A673 (cell line): ENCODE results near the gene TMEM8B. TPM values are rescaled to one million over a fixed set of nuclear protein-coding genes. Genes with fewer than 3 reads are reported as not detected.

Experiments used
- BruUV-seq: library from RNA; stranded (reverse); fragments of 400-500 nt; replicated peaks from 2 replicates; lab custom pipeline; 2021; lab: Mats Ljungman, UMichigan
- CTCF ChIA-PET: fragments of 300-600 bp; sonication (Branson Sonifier 250); formaldehyde crosslinking; loops from one replicate; lab custom pipeline; 2022; ENCODE audit warnings: antibody characterized with exemption; lab: Charles Lee
- POLR2A ChIA-PET: fragments of 300-600 bp; sonication (Branson Sonifier 250); formaldehyde crosslinking; loops from one replicate; lab custom pipeline; 2022; ENCODE audit warnings: antibody characterized with exemption; ENCODE audit not compliant: low non-redundant PET; lab: Charles Lee
- DNase-seq: peaks from one replicate; pipeline ENCODE4 v3.0.0-alpha.2; 2015; ENCODE audit warnings: low spot score
- H3K27ac ChIP-seq: fragments of 200-600 bp; sonication (generic); 2 replicates; pipeline ENCODE4 v1.5.1; 2016; ENCODE audit warnings: mixed run types, low read depth, mild to moderate bottlenecking, mixed read lengths, antibody characterized with exemption, low read length; ENCODE audit not compliant: poor library complexity, severe bottlenecking
- H3K27me3 ChIP-seq: fragments of 200-600 bp; sonication (generic); replicated peaks from 2 replicates; pipeline ENCODE4 v1.6.1; 2017; ENCODE audit warnings: mixed run types, low read depth, mild to moderate bottlenecking, mixed read lengths, antibody characterized with exemption, low read length; ENCODE audit not compliant: insufficient read depth, poor library complexity
- H3K36me3 ChIP-seq: fragments of 200-600 bp; sonication (generic); 2 replicates; pipeline ENCODE4 v1.6.1; 2016; ENCODE audit warnings: mixed run types, mild to moderate bottlenecking, mixed read lengths, antibody characterized with exemption, low read length; ENCODE audit not compliant: insufficient read depth, poor library complexity, severe bottlenecking
- H3K4me1 ChIP-seq: fragments of 200-600 bp; sonication (generic); 2 replicates; pipeline ENCODE4 v1.6.1; 2017; ENCODE audit warnings: mixed run types, mild to moderate bottlenecking, mixed read lengths, antibody characterized with exemption, low read length; ENCODE audit not compliant: insufficient read depth, poor library complexity, severe bottlenecking
- H3K4me3 ChIP-seq: fragments of 200-600 bp; sonication (generic); 2 replicates; pipeline ENCODE4 v1.5.1; 2016; ENCODE audit warnings: low read depth, mixed run types, mild to moderate bottlenecking, mixed read lengths, low read length; ENCODE audit not compliant: poor library complexity, severe bottlenecking
- H3K9me3 ChIP-seq: fragments of 200-600 bp; sonication (generic); 2 replicates; pipeline ENCODE4 v1.6.1; 2016; ENCODE audit warnings: mixed run types, low read depth, mild to moderate bottlenecking, mixed read lengths, antibody characterized with exemption, low read length; ENCODE audit not compliant: poor library complexity, severe bottlenecking
- CTCF ChIP-seq: fragments of 300-800, 200-600 bp; sonication (generic); conservative IDR thresholded peaks from 2 replicates; pipeline ENCODE4 v1.5.1; 2017; ENCODE audit warnings: low read depth, mild to moderate bottlenecking, antibody characterized with exemption, low read length, moderate library complexity, mixed read lengths
- EZH2 ChIP-seq: fragments of 200-600 bp; sonication (generic); IDR thresholded peaks from 2 replicates; pipeline ENCODE4 v1.6.1; 2017; ENCODE audit warnings: borderline replicate concordance, low read depth, mild to moderate bottlenecking, mixed read lengths, antibody characterized with exemption, low read length; ENCODE audit not compliant: poor library complexity, severe bottlenecking
- intact Hi-C: fragments of 100-400 bp; cut with micrococcal nuclease; formaldehyde crosslinking; loops from one replicate; pipeline ENCODE4 v1.10.0; 2022; ENCODE audit not compliant: unreplicated experiment
- total RNA-seq: library from RNA; stranded (reverse); gene quantifications from 2 replicates; pipeline ENCODE4 v1.2.3, GENCODE V29; 2021

TMEM8B gene
- total RNA-seq, 1 experiment from 2014 or later = 6.9 TPM

DNA sequence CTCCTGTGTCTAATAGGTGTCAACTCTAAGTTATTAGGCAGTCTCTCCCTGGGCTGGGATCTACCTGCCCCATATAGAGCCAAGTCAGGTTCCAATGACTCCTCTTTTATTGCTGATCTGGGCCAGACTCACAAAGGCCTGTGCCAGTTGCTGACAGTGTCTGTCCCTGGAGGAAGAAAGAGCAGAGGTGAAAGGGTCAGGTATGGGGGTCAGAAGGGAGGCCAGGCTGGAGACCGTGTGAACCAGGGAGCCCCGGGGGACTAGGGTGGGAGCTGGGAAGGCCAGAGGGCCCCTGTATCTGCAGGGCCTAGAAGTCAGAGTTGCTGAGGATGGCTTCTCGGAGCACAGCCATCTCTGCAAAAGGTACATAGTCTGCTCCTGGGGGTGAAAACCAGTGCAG is 10.7 kb upstream of the TMEM8B start:
- Histone ChIP-seq H3K9me3 (no peaks in the 10 kb centered on the region), H3K27ac (no peak overlapping the region), H3K4me3 (no peak overlapping the region), H3K4me1 (peaks cover 10% of the 10 kb centered on the region), H3K27me3 (no peaks in the 10 kb centered on the region), H3K36me3 (no peaks in the 10 kb centered on the region)
- CTCF ChIA-PET = no interaction called here
- no TSS peak for BruUV-seq
- intact Hi-C loops = loop anchor here (10.0 kb wide), 2 partner anchors 84 to 214 kb away; partner anchors contain the start of genes CREB3, TESK1 and TLN1
- TF ChIP-seq CTCF (no peak), EZH2 (no peak)
- no peak for DNase-seq
- POLR2A ChIA-PET = no interaction called here

DNA sequence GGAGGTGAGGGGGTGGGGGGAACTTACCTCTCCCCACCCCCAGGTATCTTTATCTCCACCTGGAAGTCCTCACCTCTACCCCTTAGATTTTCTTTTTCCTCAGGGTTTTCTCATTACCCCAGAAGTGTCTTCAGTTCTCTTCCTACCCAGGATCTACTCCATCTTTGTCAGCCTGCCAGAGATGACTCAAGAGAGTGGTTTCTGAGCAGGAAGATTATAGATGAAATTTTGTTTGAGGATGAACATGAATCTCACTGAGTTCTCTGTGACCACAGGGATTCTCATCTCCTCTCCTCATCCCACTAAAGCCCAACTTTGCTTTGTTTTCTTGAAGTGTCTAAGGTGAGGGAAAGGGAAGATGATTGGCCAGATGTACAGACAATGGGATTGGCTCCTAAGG is 9.0 kb upstream of the TMEM8B start:
- Histone ChIP-seq H3K27ac (no peak overlapping the region), H3K4me1 (no peaks in the 10 kb centered on the region), H3K9me3 (no peaks in the 10 kb centered on the region), H3K4me3 (no peak overlapping the region), H3K27me3 (no peaks in the 10 kb centered on the region), H3K36me3 (no peaks in the 10 kb centered on the region)
- POLR2A ChIA-PET = no interaction called here
- TF ChIP-seq CTCF (no peak), EZH2 (no peak)
- no TSS peak for BruUV-seq
- CTCF ChIA-PET = no interaction called here
- DNase-seq = no peak
- intact Hi-C loops = no loop called here

DNA sequence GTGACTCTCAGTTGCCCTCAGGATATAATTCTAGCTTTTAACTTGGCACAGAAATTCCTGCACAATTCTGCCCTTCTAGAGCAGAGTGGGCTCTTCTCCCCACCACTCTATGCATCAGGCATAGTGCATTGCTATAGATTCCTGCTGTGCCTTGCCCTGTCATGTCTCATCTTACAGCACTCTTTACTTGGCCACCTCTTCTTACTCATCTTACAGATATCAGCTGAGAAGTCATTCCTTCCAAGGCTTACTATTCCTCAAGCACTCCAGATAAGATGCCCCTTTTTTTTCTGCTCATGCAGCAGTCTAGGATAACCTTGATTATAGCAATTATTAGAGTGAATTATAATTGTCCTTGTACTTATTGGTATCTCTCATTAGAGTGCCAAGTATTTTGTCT is 6.1 kb upstream of the TMEM8B start:
- Histone ChIP-seq H3K4me1 (no peaks in the 10 kb centered on the region), H3K36me3 (no peaks in the 10 kb centered on the region), H3K27ac (no peak overlapping the region), H3K4me3 (no peak overlapping the region), H3K27me3 (no peaks in the 10 kb centered on the region), H3K9me3 (no peaks in the 10 kb centered on the region)
- POLR2A ChIA-PET = no interaction called here
- CTCF ChIA-PET = no interaction called here
- DNase-seq = no peak
- TF ChIP-seq CTCF = no peak
- TF ChIP-seq EZH2 = no peak
- BruUV-seq = no TSS peak
- intact Hi-C loops = no loop called here
